Caki2 (cell line): ENCODE measurements around the gene SSC4D. TPM values are rescaled to one million over a fixed set of nuclear protein-coding genes. Genes with fewer than 3 reads are reported as not detected.
A peak's percentile ranks its signal among the peaks of the same experiment; 100 is the strongest.

Experiments used
- DNase-seq: peaks from one replicate; pipeline ENCODE4 v3.0.0-alpha.2; 2015; ENCODE audit warnings: low read depth
- in situ Hi-C: cut with HindIII; loops from 2 replicates; pipeline ENCODE4 v1.10.0; 2016; ENCODE audit warnings: low sequenced_read_pairs, low pct_unique_long_range_greater_than_20kb, mixed read lengths
- total RNA-seq: library from RNA; depleted of rRNA; stranded (reverse); fragments of >200 nt; shearing (Covaris generic); gene quantifications from 2 replicates; pipeline ENCODE4 v1.2.3, GENCODE V29; 2014; ENCODE audit warnings: low replicate concordance; rRNA removed

The SSC4D gene
- total RNA-seq, 1 experiment from 2014 or later, result 1.1 TPM

- DNase-seq, result peak; percentile 74
- in situ Hi-C loops, result no loop called here
Measured at GRCh38 chr7:76340617-76341131, 68.8 kb downstream of the SSC4D start.

Other genes with a start within 250 kb of the SSC4D start
- 1.1 and 1.3 TPM in 2 replicates for gene SRRM3, start 207.8 kb downstream of the SSC4D start, total RNA-seq
- 173 and 177 TPM in 2 replicates for gene HSPB1, start 107.0 kb downstream of the SSC4D start, total RNA-seq
- 63.4 and 73.1 TPM in 2 replicates for gene YWHAG, start 50.7 kb downstream of the SSC4D start, total RNA-seq
- 17.1 and 21.8 TPM in 2 replicates for gene ZP3, start 15.3 kb upstream of the SSC4D start, total RNA-seq
- gene DTX2, start 52.0 kb upstream of the SSC4D start, total RNA-seq, result 7.3 and 7.9 TPM in 2 replicates
- gene UPK3B, start 100.9 kb upstream of the SSC4D start, total RNA-seq, result 0.64 and 2.5 TPM in 2 replicates
- gene SPDYE16, start 133.6 kb upstream of the SSC4D start, total RNA-seq, result 2.2 TPM in 1 of 2 replicates, not detected in the other
- not detected in 2 replicates for gene POMZP3, start 217.6 kb upstream of the SSC4D start, total RNA-seq